AG04449 (cell line): Measurements from ENCODE around the gene CEP295NL.

ENCODE experiments used
- CTCF ChIA-PET: fragments of 350-600 bp; formaldehyde crosslinking; extraction: SDS; loops from one replicate; lab custom pipeline; 2021; ENCODE audit warnings: antibody characterized with exemption; lab: Yijun Ruan, JAX
- POLR2A ChIA-PET: fragments of 400-600, 350-600 bp; formaldehyde crosslinking; extraction: SDS; loops from one replicate; lab custom pipeline; 2020; ENCODE audit warnings: antibody characterized with exemption, inconsistent platforms; lab: Yijun Ruan, JAX
- DNase-seq: peaks from one replicate; pipeline ENCODE4 v3.0.0-alpha.2; 2010; ENCODE audit warnings: low read depth, low spot score
- H3K4me3 ChIP-seq: 2 replicates; pipeline ENCODE4 v1.5.1; 2011; ENCODE audit warnings: low read depth, mild to moderate bottlenecking, control low read depth, low read length
- CTCF ChIP-seq: IDR thresholded peaks from one replicate; pipeline ENCODE4 v1.5.1; 2011; ENCODE audit warnings: mild to moderate bottlenecking, moderate library complexity, low read length, control low read depth, inconsistent platforms; ENCODE audit not compliant: insufficient read depth; ENCODE audit errors: missing control alignments

CEP295NL gene

DNA sequence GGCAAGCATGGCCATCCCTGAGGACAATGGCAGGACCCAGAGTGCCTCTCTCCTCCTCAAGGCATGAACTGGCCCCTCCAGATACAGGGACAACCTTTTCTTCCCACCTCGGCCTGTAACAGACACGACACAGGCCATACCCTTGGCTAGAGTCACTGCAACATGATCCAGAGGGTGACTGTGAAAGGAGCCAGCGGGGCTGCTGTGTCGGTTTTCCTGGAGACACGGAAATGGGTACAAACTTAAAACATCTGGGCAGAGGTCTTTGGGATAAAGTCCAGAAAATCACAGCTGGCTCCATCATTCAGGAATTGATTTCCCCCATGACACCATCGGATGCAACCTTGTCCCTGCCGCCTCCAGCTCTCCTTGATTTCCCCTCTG lies 5.3 kb downstream of the CEP295NL start:
- ChIA-PET CTCF (no interaction called here), POLR2A (no interaction called here)
- no peak for TF ChIP-seq CTCF
- DNase-seq, result no peak
- H3K4me3 ChIP-seq, result no peak overlapping the region

DNA sequence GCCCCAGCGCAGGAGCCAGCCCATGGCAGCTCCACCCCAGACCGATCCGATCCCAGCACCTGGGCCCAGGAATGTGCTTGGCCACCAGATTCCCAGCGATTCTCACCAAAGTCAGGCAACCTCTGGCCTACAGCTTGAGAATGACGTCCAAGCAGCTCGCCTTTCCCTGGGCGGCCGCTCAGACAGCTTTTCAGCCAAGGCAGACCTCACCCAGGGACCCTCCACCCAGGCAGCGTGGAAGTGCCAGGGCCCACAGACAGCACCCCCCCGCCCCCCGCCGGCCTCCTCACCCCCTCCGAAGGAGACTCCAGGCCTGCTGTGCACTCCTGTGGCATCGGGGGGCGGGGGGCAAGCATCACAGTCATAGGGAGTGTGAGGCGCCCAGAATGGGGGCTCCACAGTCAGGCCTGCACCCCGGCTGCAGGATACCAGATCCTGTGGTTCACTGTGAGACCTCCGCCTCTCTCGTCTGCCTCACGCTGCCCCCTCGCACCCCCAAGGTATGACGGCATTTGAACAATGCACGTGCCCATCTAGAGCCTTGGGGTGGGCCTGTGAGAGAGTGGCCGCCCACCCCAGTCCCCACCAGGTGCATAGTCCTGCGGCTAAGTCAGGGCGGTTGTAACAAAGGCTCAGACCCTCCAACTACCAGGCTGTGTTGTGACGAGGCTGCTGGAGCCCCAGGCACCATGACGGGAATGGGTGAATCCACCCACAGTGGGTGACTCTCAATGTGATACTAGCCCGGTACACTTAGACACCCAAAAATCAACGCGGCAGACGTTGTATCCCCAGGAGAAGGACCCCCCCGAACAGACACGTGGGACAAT lies 6.0 kb downstream of the CEP295NL start:
- CTCF ChIA-PET, result interaction anchor here (0.7 to 1.5 kb wide), 3 partner anchors 10 to 75 kb away, joined by 3 to 4 read pairs (median 3); no protein-coding TSS in a partner anchor

GRCh38 chr17:78896091-78896833 lies 6.7 kb downstream of the CEP295NL start:
- TF ChIP-seq CTCF, result no peak
- no peak overlapping the region for H3K4me3 ChIP-seq
- ChIA-PET CTCF (interaction anchor here (0.7 to 1.5 kb wide), 3 partner anchors 10 to 75 kb away, joined by 3 to 4 read pairs (median 3); no protein-coding TSS in a partner anchor), POLR2A (interaction anchor here (0.8 kb wide), 1 partner anchor 9 kb away, joined by 3 read pairs; no protein-coding TSS in a partner anchor)
- no peak for DNase-seq

More for the DNA sequence above, 6.0 kb downstream of the CEP295NL start:
- DNase-seq, result no peak
- TF ChIP-seq CTCF, result no peak
- no peak overlapping the region for H3K4me3 ChIP-seq
- POLR2A ChIA-PET, result interaction anchor here (0.8 kb wide), 1 partner anchor 10 kb away, joined by 3 read pairs; no protein-coding TSS in a partner anchor

GRCh38 chr17:78895322-78895721 lies 7.7 kb downstream of the CEP295NL start:
- POLR2A ChIA-PET, result no interaction called here

DNA sequence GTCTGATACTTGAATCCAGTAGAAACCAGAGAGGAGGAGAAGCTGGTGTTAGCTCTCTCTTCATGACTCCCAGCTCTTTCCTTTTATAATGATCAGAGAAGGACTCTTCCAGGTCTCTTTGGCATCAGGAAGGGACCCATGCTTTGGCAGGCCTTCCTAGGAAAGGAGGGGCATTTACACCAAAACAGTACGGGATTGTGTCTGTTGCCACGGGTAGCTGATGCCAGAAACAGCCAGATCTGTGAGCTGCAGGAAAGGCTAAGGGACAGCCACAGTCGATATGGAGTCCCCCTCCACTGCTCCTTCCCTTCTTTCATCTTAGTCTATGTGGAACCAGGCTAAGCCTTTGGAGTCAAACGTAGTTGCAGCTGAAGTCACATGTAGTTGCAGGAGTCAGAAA lies 9.3 kb downstream of the CEP295NL start:
- no peak for TF ChIP-seq CTCF
- ChIA-PET POLR2A (no interaction called here), CTCF (interaction anchor here (1.0 to 2.1 kb wide), 3 partner anchors 10 to 78 kb away, joined by 3 to 6 read pairs (median 5); partner anchors contain the start of gene CEP295NL)
- no peak overlapping the region for H3K4me3 ChIP-seq
- DNase-seq, result no peak

More at GRCh38 chr17:78895322-78895721, 7.7 kb downstream of the CEP295NL start:
- no peak for TF ChIP-seq CTCF
- no peak overlapping the region for H3K4me3 ChIP-seq
- no peak for DNase-seq
- CTCF ChIA-PET, result interaction anchor here (1.3 to 2.1 kb wide), 3 partner anchors 9 to 76 kb away, joined by 3 to 6 read pairs (median 4); no protein-coding TSS in a partner anchor
